T-cell (primary cell): ENCODE results near the gene CYB5R2. TPM values are rescaled to one million over a fixed set of nuclear protein-coding genes. Genes with fewer than 3 reads are reported as not detected.
A peak's percentile ranks its signal among the peaks of the same experiment; 100 is the strongest.

Experiments used
- ATAC-seq, 4 experiments: fragments of 200-7000 bp in 3 of 4; fragments of 150-1000 bp in 1 of 4; cut with Tn5 transposase; replicated peaks in 1 of 4; 1 replicate in 3 of 4; 2 replicates in 1 of 4; pipeline ENCODE4 v1.10.0; 2021; ENCODE audit warnings: moderate library complexity in 3 of 4, mild to moderate bottlenecking in 2 of 4, moderate number of reproducible peaks in 1 of 4
- CTCF ChIA-PET, 2 donors: fragments of 300-600 bp; sonication (Branson Sonifier 250); formaldehyde crosslinking; loops; one replicate each; lab custom pipeline; 2022; ENCODE audit warnings: antibody characterized with exemption in 2 of 2; lab: Charles Lee
- POLR2A ChIA-PET, 2 donors: fragments of 300-600 bp; sonication (Branson Sonifier 250); formaldehyde crosslinking; loops; one replicate each; lab custom pipeline; 2022; ENCODE audit warnings: antibody characterized with exemption in 2 of 2; lab: Charles Lee
- DNase-seq, 35 experiments: peaks; one replicate each; pipeline versions ENCODE4 v3.0.0 to v3.0.0-alpha.2; 2013 to 2023
- H3K27ac ChIP-seq: one replicate; pipeline ENCODE4 v1.5.1; 2013; ENCODE audit warnings: low read length
- H3K27me3 ChIP-seq, 2 experiments: replicated peaks in 1 of 2; 1 replicate in 1 of 2; 2 replicates in 1 of 2; pipeline versions ENCODE4 v1.6.1 to v1.7.0; 2013; ENCODE audit warnings: low read length in 1 of 2, mixed read lengths in 1 of 2; ENCODE audit not compliant: control insufficient read depth in 2 of 2, insufficient read depth in 2 of 2; ENCODE audit errors: extremely low read depth in 1 of 2
- H3K36me3 ChIP-seq, 2 donors: 1 replicate in 1 of 2; 2 replicates in 1 of 2; pipeline versions ENCODE4 v1.6.1 to v1.7.0; 2013; ENCODE audit warnings: low read length in 1 of 2; ENCODE audit not compliant: control insufficient read depth in 2 of 2, insufficient read depth in 1 of 2; ENCODE audit errors: extremely low read depth in 1 of 2
- H3K4me1 ChIP-seq, 2 experiments: 1 replicate in 1 of 2; 2 replicates in 1 of 2; pipeline versions ENCODE4 v1.6.1 to v1.7.0; 2013; ENCODE audit warnings: low read length in 2 of 2, mixed read lengths in 1 of 2; ENCODE audit not compliant: insufficient read depth in 2 of 2, control insufficient read depth in 1 of 2; ENCODE audit errors: extremely low read depth in 1 of 2
- H3K4me3 ChIP-seq, 2 donors: 1 replicate in 1 of 2; 2 replicates in 1 of 2; pipeline versions ENCODE4 v1.5.1 to v1.7.0; 2013; ENCODE audit warnings: mild to moderate bottlenecking in 2 of 2, low read length in 1 of 2, moderate library complexity in 1 of 2; ENCODE audit not compliant: control insufficient read depth in 1 of 2; ENCODE audit errors: extremely low read depth in 1 of 2
- H3K9me3 ChIP-seq: 2 replicates; pipeline ENCODE4 v1.7.0; 2013
- H3K27ac Mint-ChIP-seq, 2 donors: one replicate each; pipeline ENCODE4 v1.8.0; 2020 to 2021; ENCODE audit warnings: mild to moderate bottlenecking in 2 of 2, mixed read lengths in 2 of 2
- H3K27me3 Mint-ChIP-seq, 2 donors: one replicate each; pipeline ENCODE4 v1.8.0; 2021 to 2022; ENCODE audit warnings: mixed read lengths in 2 of 2
- H3K36me3 Mint-ChIP-seq: one replicate; pipeline ENCODE4 v1.8.0; 2021; ENCODE audit warnings: mixed read lengths
- H3K4me1 Mint-ChIP-seq, 3 donors: one replicate each; pipeline ENCODE4 v1.8.0; 2020 to 2022; ENCODE audit warnings: mixed read lengths in 3 of 3, mild to moderate bottlenecking in 1 of 3
- H3K4me3 Mint-ChIP-seq, 3 donors: one replicate each; pipeline ENCODE4 v1.8.0; 2020 to 2022; ENCODE audit warnings: mild to moderate bottlenecking in 3 of 3, mixed read lengths in 3 of 3, moderate library complexity in 3 of 3
- H3K9me3 Mint-ChIP-seq, 3 donors: one replicate each; pipeline ENCODE4 v1.8.0; 2020 to 2022; ENCODE audit warnings: mixed read lengths in 3 of 3
- WGBS: methylation state at CpG from one replicate; pipeline ENCODE4 v1.1.5; 2013; ENCODE audit warnings: missing lambda C conversion rate; ENCODE audit not compliant: insufficient coverage; 5-methylcytosine and 5-hydroxymethylcytosine counted together
- total RNA-seq, 35 experiments: library from RNA in 6 of 35; stranded (reverse) in 6 of 35; fragments of 120-200 nt in 1 of 35; gene quantifications; one replicate each; pipeline versions ENCODE4 v1.2.1 to v1.2.4 and lab custom pipeline; 2013 to 2026

Gene CYB5R2
- total RNA-seq, 5 donors from 2014 or later (not counting 1 experiment from before 2014, with no cell fraction given): 0.57 to 0.61 (median 0.59) TPM; not detected in 2

GRCh38 chr11:7686761-7687160 is 13.5 kb upstream of the CYB5R2 start:
- no peak overlapping the region for H3K27ac ChIP-seq
- POLR2A ChIA-PET: no interaction called here
- H3K4me3 ChIP-seq: no peak overlapping the region
- Mint-ChIP-seq H3K27me3 (peaks cover 17 to 29% of the 10 kb centered on the region in 2 donors), H3K4me1 (no peaks in the 10 kb centered on the region), H3K36me3 (no peaks in the 10 kb centered on the region), H3K4me3 (no peak overlapping the region), H3K27ac (no peak overlapping the region), H3K9me3 (no peaks in the 10 kb centered on the region)
- no peaks in the 10 kb centered on the region for H3K9me3 ChIP-seq
- peaks cover 8 to 12% of the 10 kb centered on the region in 2 experiments for H3K27me3 ChIP-seq
- ATAC-seq (no peak), DNase-seq (no peak)
- CTCF ChIA-PET: interaction anchor here (0.5 to 1.0 kb wide), 2 partner anchors 197 to 589 kb away, joined by 3 read pairs; no protein-coding TSS in a partner anchor
- WGBS: no CpG with 5 or more reads among the region's 4 CpGs
- no peaks in the 10 kb centered on the region for H3K36me3 ChIP-seq
- no peaks in the 10 kb centered on the region for H3K4me1 ChIP-seq

GRCh38 chr11:7683571-7683970 is 10.3 kb upstream of the CYB5R2 start:
- no peaks in the 10 kb centered on the region for H3K4me1 ChIP-seq
- Mint-ChIP-seq H3K4me3 (no peak overlapping the region), H3K36me3 (no peaks in the 10 kb centered on the region), H3K27ac (no peak overlapping the region), H3K4me1 (no peaks in the 10 kb centered on the region), H3K27me3 (peaks cover 20 to 30% of the 10 kb centered on the region in 2 donors), H3K9me3 (no peaks in the 10 kb centered on the region)
- peaks cover 4 to 10% of the 10 kb centered on the region in 2 experiments for H3K27me3 ChIP-seq
- ATAC-seq (no peak), DNase-seq (no peak)
- H3K9me3 ChIP-seq: no peaks in the 10 kb centered on the region
- H3K36me3 ChIP-seq: no peaks in the 10 kb centered on the region
- CTCF ChIA-PET: no interaction called here
- H3K4me3 ChIP-seq: no peak overlapping the region
- H3K27ac ChIP-seq: no peak overlapping the region
- POLR2A ChIA-PET: no interaction called here
- 64% methylated on average over 2 of the region's 2 CpGs for WGBS

- whole genome bisulfite sequencing: 62% methylated on average over 2 of the region's 4 CpGs
- Mint-ChIP-seq H3K4me3 (no peak overlapping the region), H3K27me3 (peaks cover 53 to 60% of the 10 kb centered on the region in 2 donors), H3K36me3 (no peaks in the 10 kb centered on the region), H3K27ac (no peak overlapping the region), H3K4me1 (peaks cover 7 to 11% (median 9%) of the 10 kb centered on the region in 3 donors), H3K9me3 (no peaks in the 10 kb centered on the region)
- POLR2A ChIA-PET: no interaction called here
- no peak overlapping the region for H3K4me3 ChIP-seq
- no peak for ATAC-seq
- peaks cover 8 to 24% of the 10 kb centered on the region in 2 experiments for H3K27me3 ChIP-seq
- DNase-seq: no peak
- CTCF ChIA-PET: no interaction called here
- no peaks in the 10 kb centered on the region for H3K9me3 ChIP-seq
- no peak overlapping the region for H3K27ac ChIP-seq
- peaks cover 0 to 16% of the 10 kb centered on the region in 2 experiments for H3K4me1 ChIP-seq
- no peaks in the 10 kb centered on the region for H3K36me3 ChIP-seq
Measured at GRCh38 chr11:7677796-7678201, 4.5 kb upstream of the CYB5R2 start.

GRCh38 chr11:7677071-7677470 is 3.8 kb upstream of the CYB5R2 start:
- POLR2A ChIA-PET: no interaction called here
- CTCF ChIA-PET: interaction anchor here in 1 of 2 donors (1.9 kb wide), 1 partner anchor 15 kb away, joined by 8 read pairs; no protein-coding TSS in a partner anchor
- no peak for DNase-seq

GRCh38 chr11:7675631-7676030 is 2.3 kb upstream of the CYB5R2 start:
- Mint-ChIP-seq H3K36me3 (no peaks in the 10 kb centered on the region), H3K9me3 (no peaks in the 10 kb centered on the region), H3K4me1 (peaks cover 9 to 15% (median 11%) of the 10 kb centered on the region in 3 donors), H3K4me3 (no peak overlapping the region), H3K27me3 (peaks cover 63 to 70% of the 10 kb centered on the region in 2 donors), H3K27ac (no peak overlapping the region)
- Histone ChIP-seq H3K9me3 (no peaks in the 10 kb centered on the region), H3K4me3 (no peak overlapping the region), H3K36me3 (no peaks in the 10 kb centered on the region), H3K27ac (no peak overlapping the region), H3K4me1 (peaks cover 0 to 19% of the 10 kb centered on the region in 2 experiments), H3K27me3 (peaks cover 13 to 34% of the 10 kb centered on the region in 2 experiments)
- no peak for DNase-seq
- ATAC-seq: no peak
- no CpG with 5 or more reads among the region's 3 CpGs for WGBS
- CTCF ChIA-PET: interaction anchor here (0.6 to 1.9 kb wide), 3 partner anchors 10 to 448 kb away, joined by 3 to 8 read pairs (median 4); no protein-coding TSS in a partner anchor
- POLR2A ChIA-PET: no interaction called here

More at GRCh38 chr11:7677071-7677470, 3.8 kb upstream of the CYB5R2 start:
- H3K36me3 ChIP-seq: no peaks in the 10 kb centered on the region
- H3K4me1 ChIP-seq: peaks cover 0 to 19% of the 10 kb centered on the region in 2 experiments
- no peaks in the 10 kb centered on the region for H3K9me3 Mint-ChIP-seq
- H3K27me3 Mint-ChIP-seq: peaks cover 60 to 68% of the 10 kb centered on the region in 2 donors
- no peak overlapping the region for H3K4me3 Mint-ChIP-seq
- peaks cover 8 to 32% of the 10 kb centered on the region in 2 experiments for H3K27me3 ChIP-seq
- no peak for ATAC-seq
- peaks cover 9 to 15% (median 11%) of the 10 kb centered on the region in 3 donors for H3K4me1 Mint-ChIP-seq
- H3K36me3 Mint-ChIP-seq: no peaks in the 10 kb centered on the region
- no peak overlapping the region for H3K27ac ChIP-seq
- H3K9me3 ChIP-seq: no peaks in the 10 kb centered on the region
- H3K27ac Mint-ChIP-seq: no peak overlapping the region
- WGBS: no CpG with 5 or more reads among the region's 5 CpGs
- H3K4me3 ChIP-seq: no peak overlapping the region

GRCh38 chr11:7673724-7674434 is 579 bp upstream of the CYB5R2 start:
- Histone ChIP-seq H3K27me3 (peaks cover 11 to 32% of the 10 kb centered on the region in 2 experiments), H3K9me3 (no peaks in the 10 kb centered on the region), H3K4me3 (peak overlapping the region; percentile 9 to 18), H3K4me1 (peaks cover 0 to 19% of the 10 kb centered on the region in 2 experiments), H3K27ac (no peak overlapping the region), H3K36me3 (no peaks in the 10 kb centered on the region)
- POLR2A ChIA-PET: no interaction called here
- ATAC-seq (peak; percentile 49 to 75 (median 59)), DNase-seq (peak in 1 of 35 experiments; percentile 8)
- H3K4me3 Mint-ChIP-seq: peak overlapping the region; percentile 62 to 79 (median 74)
- CTCF ChIA-PET: no interaction called here
- no peaks in the 10 kb centered on the region for H3K36me3 Mint-ChIP-seq
- H3K27me3 Mint-ChIP-seq: peaks cover 55 to 65% of the 10 kb centered on the region in 2 donors
- H3K4me1 Mint-ChIP-seq: peaks cover 9 to 15% (median 11%) of the 10 kb centered on the region in 3 donors
- no peaks in the 10 kb centered on the region for H3K9me3 Mint-ChIP-seq
- WGBS: 11% methylated on average over 68 of the region's 72 CpGs
- no peak overlapping the region for H3K27ac Mint-ChIP-seq
